SK-N-SH treated with all-trans-retinoic acid at 6 μM for 48 hours (cell line): Measurements from ENCODE around the gene PGS1.

ENCODE experiments used
- ATAC-seq: fragments of 200-7000 bp; cut with Tn5 transposase; 3 replicates; pipeline ENCODE4 v1.9.1; 2020; ENCODE audit warnings: mild to moderate bottlenecking, moderate library complexity
- ARNTL ChIP-seq: fragments of 450-650 bp; formaldehyde crosslinking; IDR thresholded peaks from 2 replicates; pipeline ENCODE4 v1.5.0; 2020; ENCODE audit warnings: low read depth, mild to moderate bottlenecking, moderate library complexity, borderline replicate concordance
- BACH2 ChIP-seq: fragments of 250-450 bp; sonication (Bioruptor Pico); IDR thresholded peaks from 2 replicates; pipeline ENCODE4 v1.9.0; 2021; ENCODE audit warnings: mild to moderate bottlenecking, borderline replicate concordance
- CREB5 ChIP-seq: fragments of 250-450 bp; sonication (Bioruptor Pico); IDR thresholded peaks from 2 replicates; pipeline ENCODE4 v1.5.1; 2020; ENCODE audit warnings: low read depth, mild to moderate bottlenecking, moderate library complexity
- CSDC2 ChIP-seq: fragments of 250-450 bp; sonication (Bioruptor Pico); IDR thresholded peaks from 2 replicates; pipeline ENCODE4 v1.5.0; 2020; ENCODE audit warnings: mild to moderate bottlenecking, moderate library complexity
- ESRRG ChIP-seq: fragments of 250-450 bp; sonication (Bioruptor Pico); IDR thresholded peaks from 2 replicates; pipeline ENCODE4 v1.6.1; 2021; ENCODE audit warnings: mild to moderate bottlenecking
- GLIS3 ChIP-seq: fragments of 250-450 bp; sonication (Bioruptor Pico); IDR thresholded peaks from 2 replicates; pipeline ENCODE4 v1.5.0; 2020; ENCODE audit warnings: mild to moderate bottlenecking, moderate library complexity
- ISL1 ChIP-seq: fragments of 250-450 bp; sonication (Bioruptor Pico); IDR thresholded peaks from 2 replicates; pipeline ENCODE4 v2.1.2; 2022; ENCODE audit warnings: mild to moderate bottlenecking, moderate library complexity
- OSR1 ChIP-seq: fragments of 250-450 bp; sonication (Bioruptor Pico); IDR thresholded peaks from 2 replicates; pipeline ENCODE4 v1.8.0; 2022; ENCODE audit warnings: moderate library complexity, mild to moderate bottlenecking, inconsistent platforms
- POU6F1 ChIP-seq: fragments of 250-450 bp; sonication (Bioruptor Pico); IDR thresholded peaks from 2 replicates; pipeline ENCODE4 v1.8.0; 2021; ENCODE audit warnings: low read depth, mild to moderate bottlenecking, moderate library complexity, borderline replicate concordance
- PPARA ChIP-seq: fragments of 250-450 bp; sonication (Bioruptor Pico); IDR thresholded peaks from 2 replicates; pipeline ENCODE4 v1.5.0; 2020; ENCODE audit warnings: mild to moderate bottlenecking, borderline replicate concordance
- RARB ChIP-seq: fragments of 250-450 bp; sonication (Bioruptor Pico); IDR thresholded peaks from 2 replicates; pipeline ENCODE4 v1.8.0; 2021; ENCODE audit warnings: mild to moderate bottlenecking, moderate library complexity
- SNAI2 ChIP-seq: fragments of 250-450 bp; sonication (Bioruptor Pico); IDR thresholded peaks from 2 replicates; pipeline ENCODE4 v1.5.0; 2020; ENCODE audit warnings: mild to moderate bottlenecking, moderate library complexity
- TCF4 ChIP-seq: fragments of 250-450 bp; sonication (Bioruptor Pico); IDR thresholded peaks from 2 replicates; pipeline ENCODE4 v1.8.0; 2021; ENCODE audit warnings: mild to moderate bottlenecking, moderate library complexity, borderline replicate concordance
- TOX ChIP-seq: fragments of 250-450 bp; sonication (Bioruptor Pico); IDR thresholded peaks from 2 replicates; pipeline ENCODE4 v1.8.0; 2021; ENCODE audit warnings: mild to moderate bottlenecking, moderate library complexity, borderline replicate concordance
- ZC3H10 ChIP-seq: fragments of 250-450 bp; sonication (Bioruptor Pico); IDR thresholded peaks from 2 replicates; pipeline ENCODE4 v1.5.1; 2021; ENCODE audit warnings: mild to moderate bottlenecking, moderate library complexity
- ZFP3 ChIP-seq: fragments of 250-450 bp; sonication (Bioruptor Pico); IDR thresholded peaks from 2 replicates; pipeline ENCODE4 v1.5.0; 2020; ENCODE audit warnings: mild to moderate bottlenecking, moderate library complexity
- ZFP30 ChIP-seq: fragments of 450-650 bp; formaldehyde crosslinking; IDR thresholded peaks from 2 replicates; pipeline ENCODE4 v1.5.0; 2022; ENCODE audit warnings: mild to moderate bottlenecking, moderate library complexity
- ZNF565 ChIP-seq: fragments of 450-650 bp; formaldehyde crosslinking; conservative IDR thresholded peaks from 2 replicates; pipeline ENCODE4 v1.5.0; 2020; ENCODE audit warnings: low read depth, mild to moderate bottlenecking, moderate library complexity
- ZNF70 ChIP-seq: fragments of 450-650 bp; formaldehyde crosslinking; IDR thresholded peaks from 2 replicates; pipeline ENCODE4 v1.5.0; 2020; ENCODE audit warnings: mild to moderate bottlenecking, moderate library complexity
- ZNF8 ChIP-seq: fragments of 450-650 bp; formaldehyde crosslinking; IDR thresholded peaks from 2 replicates; pipeline ENCODE4 v1.5.0; 2020; ENCODE audit warnings: mild to moderate bottlenecking, moderate library complexity
- TF ChIP-seq, protein P1 (sequence below): fragments of 250-450 bp; sonication (Bioruptor Pico); IDR thresholded peaks from 2 replicates; pipeline ENCODE4 v1.5.0; 2020; ENCODE audit warnings: mild to moderate bottlenecking, moderate library complexity
- TF ChIP-seq, protein P2 (sequence below): fragments of 250-450 bp; sonication (Bioruptor Pico); IDR thresholded peaks from 2 replicates; pipeline ENCODE4 v1.8.0; 2020; ENCODE audit warnings: mild to moderate bottlenecking, moderate library complexity, borderline replicate concordance
- TF ChIP-seq, protein P3 (sequence below): fragments of 250-450 bp; sonication (Bioruptor Pico); IDR thresholded peaks from 2 replicates; pipeline ENCODE4 v1.5.1; 2021; ENCODE audit warnings: mild to moderate bottlenecking, moderate library complexity

The PGS1 gene

GRCh38 chr17:78406920-78407319 is 28.5 kb downstream of the PGS1 start:
- TF ChIP-seq ZC3H10 (CRISPR knock-in tag) = no peak
- no peak for TF ChIP-seq RARB (CRISPR knock-in tag)
- TF ChIP-seq ISL1 (CRISPR knock-in tag) = no peak
- TF ChIP-seq, protein P1, sequence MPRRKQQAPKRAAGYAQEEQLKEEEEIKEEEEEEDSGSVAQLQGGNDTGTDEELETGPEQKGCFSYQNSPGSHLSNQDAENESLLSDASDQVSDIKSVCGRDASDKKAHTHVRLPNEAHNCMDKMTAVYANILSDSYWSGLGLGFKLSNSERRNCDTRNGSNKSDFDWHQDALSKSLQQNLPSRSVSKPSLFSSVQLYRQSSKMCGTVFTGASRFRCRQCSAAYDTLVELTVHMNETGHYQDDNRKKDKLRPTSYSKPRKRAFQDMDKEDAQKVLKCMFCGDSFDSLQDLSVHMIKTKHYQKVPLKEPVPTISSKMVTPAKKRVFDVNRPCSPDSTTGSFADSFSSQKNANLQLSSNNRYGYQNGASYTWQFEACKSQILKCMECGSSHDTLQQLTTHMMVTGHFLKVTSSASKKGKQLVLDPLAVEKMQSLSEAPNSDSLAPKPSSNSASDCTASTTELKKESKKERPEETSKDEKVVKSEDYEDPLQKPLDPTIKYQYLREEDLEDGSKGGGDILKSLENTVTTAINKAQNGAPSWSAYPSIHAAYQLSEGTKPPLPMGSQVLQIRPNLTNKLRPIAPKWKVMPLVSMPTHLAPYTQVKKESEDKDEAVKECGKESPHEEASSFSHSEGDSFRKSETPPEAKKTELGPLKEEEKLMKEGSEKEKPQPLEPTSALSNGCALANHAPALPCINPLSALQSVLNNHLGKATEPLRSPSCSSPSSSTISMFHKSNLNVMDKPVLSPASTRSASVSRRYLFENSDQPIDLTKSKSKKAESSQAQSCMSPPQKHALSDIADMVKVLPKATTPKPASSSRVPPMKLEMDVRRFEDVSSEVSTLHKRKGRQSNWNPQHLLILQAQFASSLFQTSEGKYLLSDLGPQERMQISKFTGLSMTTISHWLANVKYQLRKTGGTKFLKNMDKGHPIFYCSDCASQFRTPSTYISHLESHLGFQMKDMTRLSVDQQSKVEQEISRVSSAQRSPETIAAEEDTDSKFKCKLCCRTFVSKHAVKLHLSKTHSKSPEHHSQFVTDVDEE (CRISPR knock-in tag) = no peak
- TF ChIP-seq, protein P2, sequence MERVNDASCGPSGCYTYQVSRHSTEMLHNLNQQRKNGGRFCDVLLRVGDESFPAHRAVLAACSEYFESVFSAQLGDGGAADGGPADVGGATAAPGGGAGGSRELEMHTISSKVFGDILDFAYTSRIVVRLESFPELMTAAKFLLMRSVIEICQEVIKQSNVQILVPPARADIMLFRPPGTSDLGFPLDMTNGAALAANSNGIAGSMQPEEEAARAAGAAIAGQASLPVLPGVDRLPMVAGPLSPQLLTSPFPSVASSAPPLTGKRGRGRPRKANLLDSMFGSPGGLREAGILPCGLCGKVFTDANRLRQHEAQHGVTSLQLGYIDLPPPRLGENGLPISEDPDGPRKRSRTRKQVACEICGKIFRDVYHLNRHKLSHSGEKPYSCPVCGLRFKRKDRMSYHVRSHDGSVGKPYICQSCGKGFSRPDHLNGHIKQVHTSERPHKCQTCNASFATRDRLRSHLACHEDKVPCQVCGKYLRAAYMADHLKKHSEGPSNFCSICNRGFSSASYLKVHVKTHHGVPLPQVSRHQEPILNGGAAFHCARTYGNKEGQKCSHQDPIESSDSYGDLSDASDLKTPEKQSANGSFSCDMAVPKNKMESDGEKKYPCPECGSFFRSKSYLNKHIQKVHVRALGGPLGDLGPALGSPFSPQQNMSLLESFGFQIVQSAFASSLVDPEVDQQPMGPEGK (CRISPR knock-in tag) = no peak
- no peak for TF ChIP-seq CSDC2 (CRISPR knock-in tag)
- no peak for TF ChIP-seq ESRRG (CRISPR knock-in tag)
- no peak for TF ChIP-seq CREB5 (CRISPR knock-in tag)
- no peak for TF ChIP-seq ZNF70 (CRISPR knock-in tag)
- TF ChIP-seq ZNF8 = no peak
- TF ChIP-seq GLIS3 (CRISPR knock-in tag) = no peak
- TF ChIP-seq ARNTL (CRISPR knock-in tag) = no peak
- no peak for TF ChIP-seq SNAI2 (CRISPR knock-in tag)
- TF ChIP-seq TCF4 = no peak
- TF ChIP-seq, protein P3, sequence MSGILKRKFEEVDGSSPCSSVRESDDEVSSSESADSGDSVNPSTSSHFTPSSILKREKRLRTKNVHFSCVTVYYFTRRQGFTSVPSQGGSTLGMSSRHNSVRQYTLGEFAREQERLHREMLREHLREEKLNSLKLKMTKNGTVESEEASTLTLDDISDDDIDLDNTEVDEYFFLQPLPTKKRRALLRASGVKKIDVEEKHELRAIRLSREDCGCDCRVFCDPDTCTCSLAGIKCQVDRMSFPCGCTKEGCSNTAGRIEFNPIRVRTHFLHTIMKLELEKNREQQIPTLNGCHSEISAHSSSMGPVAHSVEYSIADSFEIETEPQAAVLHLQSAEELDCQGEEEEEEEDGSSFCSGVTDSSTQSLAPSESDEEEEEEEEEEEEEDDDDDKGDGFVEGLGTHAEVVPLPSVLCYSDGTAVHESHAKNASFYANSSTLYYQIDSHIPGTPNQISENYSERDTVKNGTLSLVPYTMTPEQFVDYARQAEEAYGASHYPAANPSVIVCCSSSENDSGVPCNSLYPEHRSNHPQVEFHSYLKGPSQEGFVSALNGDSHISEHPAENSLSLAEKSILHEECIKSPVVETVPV (CRISPR knock-in tag) = no peak
- no peak for TF ChIP-seq BACH2 (CRISPR knock-in tag)
- no peak for TF ChIP-seq ZFP30 (CRISPR knock-in tag)
- TF ChIP-seq PPARA (CRISPR knock-in tag) = no peak
- no peak for TF ChIP-seq OSR1 (CRISPR knock-in tag)
- no peak for ATAC-seq

- no peak for ATAC-seq
- no peak for TF ChIP-seq ZNF565
- no peak for TF ChIP-seq ZFP30 (CRISPR knock-in tag)
- TF ChIP-seq ARNTL (CRISPR knock-in tag) = no peak
- TF ChIP-seq, protein P1 (CRISPR knock-in tag) = no peak
- TF ChIP-seq POU6F1 = no peak
- no peak for TF ChIP-seq ZFP3 (CRISPR knock-in tag)
- no peak for TF ChIP-seq ZNF70 (CRISPR knock-in tag)
- TF ChIP-seq TOX (CRISPR knock-in tag) = no peak
- TF ChIP-seq CREB5 (CRISPR knock-in tag) = no peak
- TF ChIP-seq TCF4 = no peak
- no peak for TF ChIP-seq OSR1 (CRISPR knock-in tag)
- TF ChIP-seq, protein P3 (CRISPR knock-in tag) = no peak
- TF ChIP-seq ISL1 (CRISPR knock-in tag) = no peak
- TF ChIP-seq ZC3H10 (CRISPR knock-in tag) = no peak
- no peak for TF ChIP-seq GLIS3 (CRISPR knock-in tag)
- TF ChIP-seq ZNF8 = no peak
Observed at GRCh38 chr17:78407387-78408000, 29.0 kb downstream of the PGS1 start.
